Measurements from ENCODE around the gene EIF4G2. TPM values are rescaled to one million over a fixed set of nuclear protein-coding genes. Genes with fewer than 3 reads are reported as not detected.
"Not testable (repeated sequence)": the region's sequence is repeated elsewhere in the genome, so short reads cannot be mapped to it uniquely, and the experiment has no call there.

Gene EIF4G2
- total RNA-seq, 1 donor from 2014 or later, result 571 TPM

- Histone ChIP-seq H3K4me1 (ENCODE audit: control insufficient read depth in 3 of 3, insufficient read depth in 3 of 3, low read length in 3 of 3) (peaks cover 3 to 6% (median 6%) of the 10 kb centered on the region in 3 donors), H3K27ac (ENCODE audit: low read depth, low read length) (no peak overlapping the region), H3K27me3 (ENCODE audit: control insufficient read depth in 3 of 3, insufficient read depth in 3 of 3, low read length in 3 of 3) (no peaks in the 10 kb centered on the region), H3K36me3 (ENCODE audit: control insufficient read depth in 3 of 3, insufficient read depth in 3 of 3, low read length in 3 of 3) (peaks cover 0 to 2% (median 0%) of the 10 kb centered on the region in 3 donors), H3K9ac (ENCODE audit: low read depth in 1 of 3, low read length in 3 of 3) (no peak overlapping the region), H3K4me3 (ENCODE audit: low read length in 3 of 3) (no peak overlapping the region), H3K9me3 (ENCODE audit: control insufficient read depth in 3 of 3, low read length in 3 of 3) (no peaks in the 10 kb centered on the region)
Observed at GRCh38 chr11:10844356-10844755, 35.6 kb upstream of the EIF4G2 start.

DNA sequence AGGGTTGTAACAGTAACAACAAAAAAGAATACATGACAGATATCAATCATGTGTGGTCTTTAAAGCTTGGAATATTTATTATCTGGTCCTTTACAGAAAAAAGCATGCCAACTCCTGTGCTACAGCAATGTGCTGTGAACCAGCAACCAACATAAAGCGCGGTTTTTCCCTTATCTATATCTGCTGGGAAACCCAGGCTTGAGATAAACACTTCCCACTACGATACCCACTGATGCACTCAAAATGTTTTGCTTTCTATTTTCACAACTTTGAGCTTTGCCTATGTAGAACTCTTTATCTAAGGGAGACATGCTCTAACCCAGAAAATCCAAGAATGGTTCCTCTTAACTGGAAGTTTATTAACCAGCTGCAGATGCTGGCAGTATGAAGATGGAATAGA is 30.2 kb upstream of the EIF4G2 start:
- Histone ChIP-seq H3K9ac (ENCODE audit: low read depth in 1 of 3, low read length in 3 of 3) (no peak overlapping the region), H3K9me3 (ENCODE audit: control insufficient read depth in 3 of 3, low read length in 3 of 3) (no peaks in the 10 kb centered on the region), H3K27ac (ENCODE audit: low read depth, low read length) (no peak overlapping the region), H3K4me3 (ENCODE audit: low read length in 3 of 3) (no peak overlapping the region), H3K36me3 (ENCODE audit: control insufficient read depth in 3 of 3, insufficient read depth in 3 of 3, low read length in 3 of 3) (no peaks in the 10 kb centered on the region), H3K27me3 (ENCODE audit: control insufficient read depth in 3 of 3, insufficient read depth in 3 of 3, low read length in 3 of 3) (no peaks in the 10 kb centered on the region), H3K4me1 (ENCODE audit: control insufficient read depth in 3 of 3, insufficient read depth in 3 of 3, low read length in 3 of 3) (no peaks in the 10 kb centered on the region)

- Histone ChIP-seq H3K4me1 (ENCODE audit: control insufficient read depth in 3 of 3, insufficient read depth in 3 of 3, low read length in 3 of 3) (no peaks in the 10 kb centered on the region), H3K36me3 (ENCODE audit: control insufficient read depth in 3 of 3, insufficient read depth in 3 of 3, low read length in 3 of 3) (no peaks in the 10 kb centered on the region), H3K9ac (ENCODE audit: low read depth in 1 of 3, low read length in 3 of 3) (no peak overlapping the region), H3K9me3 (ENCODE audit: control insufficient read depth in 3 of 3, low read length in 3 of 3) (no peaks in the 10 kb centered on the region), H3K4me3 (ENCODE audit: low read length in 3 of 3) (no peak overlapping the region), H3K27me3 (ENCODE audit: control insufficient read depth in 3 of 3, insufficient read depth in 3 of 3, low read length in 3 of 3) (no peaks in the 10 kb centered on the region), H3K27ac (ENCODE audit: low read depth, low read length) (no peak overlapping the region)
Observed at GRCh38 chr11:10838083-10838482, 29.4 kb upstream of the EIF4G2 start.

DNA sequence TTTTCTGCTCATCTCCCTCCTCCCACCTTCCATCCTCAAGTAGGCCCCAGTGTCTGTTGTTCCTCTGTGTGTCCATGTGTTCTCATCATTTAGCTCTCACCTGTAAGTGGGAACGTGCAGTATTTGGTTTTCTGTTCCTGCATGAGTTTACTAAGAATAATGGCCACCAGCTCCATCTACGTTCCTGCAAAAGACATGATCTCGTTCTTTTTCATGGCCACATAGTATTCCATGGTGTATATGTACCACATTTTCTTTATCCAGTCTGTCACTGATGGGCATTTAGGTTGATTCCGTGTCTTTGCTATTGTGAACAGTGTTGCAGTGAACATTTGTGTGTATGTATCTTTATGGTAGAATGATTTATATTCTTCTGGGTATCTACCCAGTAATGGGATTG is 28.2 kb upstream of the EIF4G2 start:
- H3K9me3 ChIP-seq (ENCODE audit: control insufficient read depth in 3 of 3, low read length in 3 of 3); H3K36me3 ChIP-seq (ENCODE audit: control insufficient read depth in 3 of 3, insufficient read depth in 3 of 3, low read length in 3 of 3); H3K27me3 ChIP-seq (ENCODE audit: control insufficient read depth in 3 of 3, insufficient read depth in 3 of 3, low read length in 3 of 3); H3K4me1 ChIP-seq (ENCODE audit: control insufficient read depth in 3 of 3, insufficient read depth in 3 of 3, low read length in 3 of 3); H3K4me3 ChIP-seq (ENCODE audit: low read length in 3 of 3); H3K9ac ChIP-seq (ENCODE audit: low read depth in 1 of 3, low read length in 3 of 3); H3K27ac ChIP-seq (ENCODE audit: low read depth, low read length): not testable (repeated sequence)

DNA sequence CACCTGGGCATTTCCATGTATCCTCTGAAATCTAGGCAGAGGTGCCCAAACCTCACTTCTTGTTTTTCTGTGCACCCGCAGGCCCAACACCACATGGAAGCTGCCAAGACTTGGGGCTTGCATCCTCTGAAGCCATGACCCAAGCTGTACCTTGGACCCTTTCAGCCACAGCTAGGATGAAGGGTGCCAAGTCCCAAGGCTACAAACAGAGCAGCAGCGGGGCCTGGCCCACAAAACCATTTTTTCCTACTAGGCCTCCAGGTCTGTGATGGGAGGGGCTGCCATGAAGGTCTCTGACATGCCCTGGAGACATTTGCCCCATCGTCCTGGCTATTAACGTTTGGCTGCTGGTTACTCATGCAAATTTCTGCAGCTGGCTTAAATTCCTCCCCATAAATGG is 20.4 kb upstream of the EIF4G2 start:
- Histone ChIP-seq H3K4me1 (ENCODE audit: control insufficient read depth in 3 of 3, insufficient read depth in 3 of 3, low read length in 3 of 3) (no peaks in the 10 kb centered on the region), H3K9ac (ENCODE audit: low read depth in 1 of 3, low read length in 3 of 3) (no peak overlapping the region), H3K9me3 (ENCODE audit: control insufficient read depth in 3 of 3, low read length in 3 of 3) (no peaks in the 10 kb centered on the region), H3K27me3 (ENCODE audit: control insufficient read depth in 3 of 3, insufficient read depth in 3 of 3, low read length in 3 of 3) (no peaks in the 10 kb centered on the region), H3K36me3 (ENCODE audit: control insufficient read depth in 3 of 3, insufficient read depth in 3 of 3, low read length in 3 of 3) (no peaks in the 10 kb centered on the region), H3K4me3 (ENCODE audit: low read length in 3 of 3) (no peak overlapping the region), H3K27ac (ENCODE audit: low read depth, low read length) (no peak overlapping the region)

DNA sequence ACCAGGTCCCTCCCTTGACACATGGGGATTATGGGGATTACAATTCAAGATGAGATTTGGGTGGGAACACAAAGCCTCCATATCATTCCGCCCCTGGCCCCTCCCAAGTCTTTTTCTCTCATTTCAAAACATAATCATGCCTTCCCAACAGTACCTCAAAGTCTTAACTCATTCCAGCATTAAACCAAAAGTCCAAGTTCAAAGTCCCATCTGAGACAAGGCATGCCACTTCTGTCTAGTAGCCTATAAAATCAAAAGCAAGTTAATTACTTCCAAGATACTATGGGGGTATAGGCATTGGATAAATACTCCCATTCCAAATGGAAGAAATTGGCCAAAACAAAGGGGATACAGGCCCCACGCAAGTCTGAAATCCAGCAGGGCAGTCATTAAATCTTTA is 19.7 kb upstream of the EIF4G2 start:
- Histone ChIP-seq H3K4me3 (ENCODE audit: low read length in 3 of 3) (no peak overlapping the region), H3K27ac (ENCODE audit: low read depth, low read length) (no peak overlapping the region), H3K9ac (ENCODE audit: low read depth in 1 of 3, low read length in 3 of 3) (no peak overlapping the region), H3K4me1 (ENCODE audit: control insufficient read depth in 3 of 3, insufficient read depth in 3 of 3, low read length in 3 of 3) (no peaks in the 10 kb centered on the region), H3K36me3 (ENCODE audit: control insufficient read depth in 3 of 3, insufficient read depth in 3 of 3, low read length in 3 of 3) (no peaks in the 10 kb centered on the region), H3K9me3 (ENCODE audit: control insufficient read depth in 3 of 3, low read length in 3 of 3) (no peaks in the 10 kb centered on the region), H3K27me3 (ENCODE audit: control insufficient read depth in 3 of 3, insufficient read depth in 3 of 3, low read length in 3 of 3) (no peaks in the 10 kb centered on the region)

DNA sequence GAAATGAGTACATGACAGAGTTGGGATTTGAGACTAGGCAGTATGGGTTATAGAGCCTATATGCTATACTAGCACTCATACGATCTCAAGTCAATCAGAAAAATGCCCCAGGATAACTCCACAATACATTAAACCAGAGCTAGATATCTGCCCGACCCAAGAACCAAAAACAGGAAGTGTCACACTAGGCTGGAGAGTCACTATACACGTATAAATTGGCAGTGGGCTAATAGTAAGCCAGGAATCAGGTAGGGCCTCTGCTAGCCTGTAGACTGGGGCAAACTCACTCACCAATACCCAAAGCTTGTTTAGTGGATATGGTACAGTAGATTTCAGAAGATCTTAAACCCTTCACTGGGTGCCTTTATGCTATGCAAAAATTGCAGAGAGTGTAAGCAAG is 16.2 kb upstream of the EIF4G2 start:
- Histone ChIP-seq H3K4me1 (ENCODE audit: control insufficient read depth in 3 of 3, insufficient read depth in 3 of 3, low read length in 3 of 3) (no peaks in the 10 kb centered on the region), H3K36me3 (ENCODE audit: control insufficient read depth in 3 of 3, insufficient read depth in 3 of 3, low read length in 3 of 3) (peaks cover 0 to 2% (median 0%) of the 10 kb centered on the region in 3 donors), H3K9ac (ENCODE audit: low read depth in 1 of 3, low read length in 3 of 3) (no peak overlapping the region), H3K27me3 (ENCODE audit: control insufficient read depth in 3 of 3, insufficient read depth in 3 of 3, low read length in 3 of 3) (no peaks in the 10 kb centered on the region), H3K27ac (ENCODE audit: low read depth, low read length) (no peak overlapping the region), H3K4me3 (ENCODE audit: low read length in 3 of 3) (no peak overlapping the region), H3K9me3 (ENCODE audit: control insufficient read depth in 3 of 3, low read length in 3 of 3) (no peaks in the 10 kb centered on the region)

DNA sequence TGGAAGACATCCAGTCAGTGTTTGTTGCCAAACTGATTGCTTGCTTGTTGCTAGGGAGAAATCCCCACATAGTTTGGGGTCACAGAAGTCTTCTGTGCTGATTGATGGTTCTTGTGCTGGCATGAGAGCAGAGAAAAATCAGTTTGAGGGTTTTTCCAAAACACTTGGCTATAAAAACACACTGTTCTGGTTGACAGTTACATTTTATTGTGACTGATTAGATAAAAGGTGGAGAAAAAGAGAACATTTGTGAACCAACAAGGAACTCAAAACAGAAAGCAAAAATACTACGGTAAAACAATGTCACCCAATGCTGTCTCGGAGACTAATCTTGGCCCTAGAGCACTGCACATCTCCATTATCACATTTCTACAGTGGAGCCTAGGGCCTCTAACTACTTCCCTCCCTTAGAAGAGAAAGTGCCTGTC is 14.4 kb upstream of the EIF4G2 start:
- Histone ChIP-seq H3K27me3 (ENCODE audit: control insufficient read depth in 3 of 3, insufficient read depth in 3 of 3, low read length in 3 of 3) (no peaks in the 10 kb centered on the region), H3K36me3 (ENCODE audit: control insufficient read depth in 3 of 3, insufficient read depth in 3 of 3, low read length in 3 of 3) (peaks cover 0 to 2% (median 0%) of the 10 kb centered on the region in 3 donors), H3K4me3 (ENCODE audit: low read length in 3 of 3) (no peak overlapping the region), H3K4me1 (ENCODE audit: control insufficient read depth in 3 of 3, insufficient read depth in 3 of 3, low read length in 3 of 3) (no peaks in the 10 kb centered on the region), H3K27ac (ENCODE audit: low read depth, low read length) (no peak overlapping the region), H3K9ac (ENCODE audit: low read depth in 1 of 3, low read length in 3 of 3) (no peak overlapping the region), H3K9me3 (ENCODE audit: control insufficient read depth in 3 of 3, low read length in 3 of 3) (no peaks in the 10 kb centered on the region)

DNA sequence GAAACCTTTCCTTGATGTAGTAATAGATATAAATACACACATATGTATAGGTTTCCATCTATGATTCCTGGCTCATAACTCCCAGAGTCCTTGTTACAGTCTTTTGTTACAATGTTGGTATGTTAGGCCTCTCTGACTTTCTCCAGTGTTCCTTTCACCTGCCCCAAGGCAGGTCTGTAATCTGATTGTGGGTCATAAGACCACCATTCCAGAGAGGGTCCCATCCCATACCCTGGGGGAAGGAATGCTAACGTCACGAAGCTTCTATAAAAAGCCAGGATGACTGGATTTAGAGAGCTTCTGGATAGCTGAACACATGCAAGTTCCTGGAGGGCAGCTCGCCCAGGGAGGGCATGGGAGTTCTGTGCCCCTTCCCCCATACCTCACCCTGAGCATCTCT is 13.8 kb upstream of the EIF4G2 start:
- H3K27me3 ChIP-seq (ENCODE audit: control insufficient read depth in 3 of 3, insufficient read depth in 3 of 3, low read length in 3 of 3); H3K36me3 ChIP-seq (ENCODE audit: control insufficient read depth in 3 of 3, insufficient read depth in 3 of 3, low read length in 3 of 3); H3K9ac ChIP-seq (ENCODE audit: low read depth in 1 of 3, low read length in 3 of 3); H3K27ac ChIP-seq (ENCODE audit: low read depth, low read length); H3K9me3 ChIP-seq (ENCODE audit: control insufficient read depth in 3 of 3, low read length in 3 of 3); H3K4me3 ChIP-seq (ENCODE audit: low read length in 3 of 3); H3K4me1 ChIP-seq (ENCODE audit: control insufficient read depth in 3 of 3, insufficient read depth in 3 of 3, low read length in 3 of 3): not testable (repeated sequence)

GRCh38 chr11:10818594-10818993 is 9.9 kb upstream of the EIF4G2 start:
- Histone ChIP-seq H3K27me3 (ENCODE audit: control insufficient read depth in 3 of 3, insufficient read depth in 3 of 3, low read length in 3 of 3) (no peaks in the 10 kb centered on the region), H3K4me1 (ENCODE audit: control insufficient read depth in 3 of 3, insufficient read depth in 3 of 3, low read length in 3 of 3) (no peaks in the 10 kb centered on the region), H3K9ac (ENCODE audit: low read depth in 1 of 3, low read length in 3 of 3) (no peak overlapping the region), H3K36me3 (ENCODE audit: control insufficient read depth in 3 of 3, insufficient read depth in 3 of 3, low read length in 3 of 3) (peaks cover 0 to 2% (median 0%) of the 10 kb centered on the region in 3 donors), H3K27ac (ENCODE audit: low read depth, low read length) (no peak overlapping the region), H3K9me3 (ENCODE audit: control insufficient read depth in 3 of 3, low read length in 3 of 3) (no peaks in the 10 kb centered on the region), H3K4me3 (ENCODE audit: low read length in 3 of 3) (no peak overlapping the region)

DNA sequence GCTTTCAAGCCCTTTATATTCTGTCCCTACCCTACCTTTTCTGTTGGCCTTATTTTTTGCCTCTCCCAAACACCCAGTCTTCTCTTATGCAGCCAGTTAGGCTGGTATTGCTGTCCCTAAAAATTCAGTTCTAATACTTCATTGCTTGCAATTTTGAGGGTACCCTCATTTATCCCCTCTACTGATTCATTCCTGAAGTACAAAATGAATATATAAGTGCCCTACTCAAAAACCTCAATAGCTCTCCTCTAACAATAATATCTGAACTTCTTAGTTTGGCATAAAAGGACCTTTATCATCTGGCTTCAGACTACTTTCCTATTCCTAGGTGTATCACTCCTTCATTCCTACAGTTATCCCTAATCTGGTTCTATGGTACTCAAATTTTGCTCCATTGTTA is 5.2 kb upstream of the EIF4G2 start:
- H3K36me3 ChIP-seq (ENCODE audit: control insufficient read depth in 3 of 3, insufficient read depth in 3 of 3, low read length in 3 of 3), result no peaks in the 10 kb centered on the region
- no peak overlapping the region for H3K9ac ChIP-seq (ENCODE audit: low read depth in 1 of 3, low read length in 3 of 3)
- H3K4me3 ChIP-seq (ENCODE audit: low read length in 3 of 3), result no peak overlapping the region
- H3K9me3 ChIP-seq (ENCODE audit: control insufficient read depth in 3 of 3, low read length in 3 of 3), result no peaks in the 10 kb centered on the region
- H3K27me3 ChIP-seq (ENCODE audit: control insufficient read depth in 3 of 3, insufficient read depth in 3 of 3, low read length in 3 of 3), result no peaks in the 10 kb centered on the region
- H3K27ac ChIP-seq (ENCODE audit: low read depth, low read length), result no peak overlapping the region
- peaks cover 0 to 9% (median 6%) of the 10 kb centered on the region in 3 donors for H3K4me1 ChIP-seq (ENCODE audit: control insufficient read depth in 3 of 3, insufficient read depth in 3 of 3, low read length in 3 of 3)
